ENCODE results near the gene CFLAR. TPM values are rescaled to one million over a fixed set of nuclear protein-coding genes. Genes with fewer than 3 reads are reported as not detected.

Gene CFLAR
- total RNA-seq, 1 experiment from 2014 or later = 35.6 TPM

DNA sequence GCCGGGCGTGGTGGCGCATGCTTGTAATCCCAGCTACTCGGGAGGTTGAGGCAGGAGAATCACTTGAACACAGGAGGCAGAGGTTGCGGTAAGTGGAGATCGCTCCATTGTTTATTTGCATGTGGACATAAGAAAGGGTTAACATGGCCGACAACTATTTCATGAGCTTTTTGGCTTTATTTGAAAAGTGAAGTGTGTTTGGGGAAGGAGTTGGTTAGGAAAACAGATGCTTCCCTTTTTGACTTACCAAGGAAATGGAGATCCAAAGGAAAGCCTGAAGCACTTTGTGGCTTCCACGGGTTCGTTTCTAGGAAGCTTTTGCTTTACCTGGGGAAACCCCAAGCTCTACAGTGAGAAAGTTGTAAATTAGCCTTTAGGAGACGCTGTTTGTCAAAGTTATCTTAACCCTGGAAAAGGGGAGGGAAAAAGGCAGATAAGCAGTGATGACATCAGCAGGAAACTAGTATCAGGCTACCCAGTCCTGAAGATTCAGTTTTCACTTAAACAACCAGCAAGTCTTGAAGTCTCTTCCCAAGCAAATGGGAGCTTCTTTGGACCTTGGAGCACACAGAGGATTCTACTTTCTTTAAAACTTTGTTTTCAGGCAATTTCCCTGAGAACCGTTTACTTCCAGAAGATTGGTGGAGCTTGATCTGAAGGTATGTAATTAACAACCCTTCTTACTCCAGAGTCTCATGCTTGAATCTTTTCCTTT is 66.8 kb downstream of the CFLAR start, which contains the start of gene CASP10:
Gene CASP10, plus strand, starts transcription at position 492 of the 715 bp plus-strand sequence. CDS start 2,637 bp downstream, outside the sequence.
- Histone ChIP-seq H3K4me3 (replicated peaks in 1 of 2; ENCODE audit: low read depth in 1 of 2, low read length in 2 of 2) (peak within 1 kb of the TSS; percentile 16 to 39), H3K9me3 (ENCODE audit: control insufficient read depth in 1 of 2, insufficient read depth in 1 of 2, low read depth in 1 of 2, low read length in 2 of 2) (no peaks in the 10 kb centered on the region), H4K20me1 (ENCODE audit: insufficient read depth) (no peaks in the 10 kb centered on the region), H3K36me3 (ENCODE audit: control insufficient read depth in 1 of 2, insufficient read depth in 2 of 2, low read length in 2 of 2) (no peaks in the 10 kb centered on the region), H3K4me1 (ENCODE audit: control insufficient read depth in 1 of 2, insufficient read depth in 2 of 2, low read length in 2 of 2) (peaks cover 0 to 13% of the 10 kb centered on the region in 2 experiments; a peak in 2 of 4 replicates), H3K9ac (ENCODE audit: low read length) (peak within 1 kb of the TSS; percentile 30), H2AFZ (ENCODE audit: low read depth, low read length, poor library complexity, severe bottlenecking) (peak within 1 kb of the TSS; percentile 67), H3K27ac (ENCODE audit: low read depth, low read length) (no peak within 1 kb of the TSS), H3K4me2 (ENCODE audit: low read length) (peak within 1 kb of the TSS; percentile 66), H3K9me2 (ENCODE audit: insufficient read depth) (no peaks in the 10 kb centered on the region), H3K79me2 (ENCODE audit: insufficient read depth, low read length) (no peaks in the 10 kb centered on the region), H3K27me3 (ENCODE audit: insufficient read depth, low read length) (no peaks in the 10 kb centered on the region)
- peak; percentile 85 for ATAC-seq
- RAD21 ChIA-PET (ENCODE audit: low non-redundant PET in 1 of 2, low total read pairs in 2 of 2, uncharacterized antibody in 2 of 2, unreplicated experiment in 2 of 2) = interaction anchor here (1.2 to 1.6 kb wide), 2 partner anchors 49 kb away, joined by 5 to 6 read pairs; no protein-coding TSS in a partner anchor
- intact Hi-C loops (cut with micrococcal nuclease) = loop anchor here (2.0 kb wide), 1 partner anchor 50 kb away; no protein-coding TSS in a partner anchor
- DNase-seq (ENCODE audit: low read depth, low spot score) = peak; percentile 53
- CTCF ChIA-PET = interaction anchor here (0.6 to 2.9 kb wide), 8 partner anchors 10 to 332 kb away, joined by 3 to 59 read pairs (median 4); partner anchors contain the start of gene ORC2
- no TSS peak for BruUV-seq (replicated peaks)
- POLR2A ChIA-PET = interaction anchor here (1.9 kb wide), 1 partner anchor 49 kb away, joined by 13 read pairs; no protein-coding TSS in a partner anchor
- TF ChIP-seq CBX3 (IDR thresholded peaks at IDR 0.05; ENCODE audit: low read depth) (no peak; the same call in 1 of the 2 replicates), CTCF (IDR thresholded peaks at IDR 0.05 in 2 of 3, conservative IDR thresholded peaks at IDR 0.05 in 1 of 3; ENCODE audit: borderline replicate concordance in 1 of 3, insufficient read depth in 1 of 3, low read depth in 2 of 3, low read length in 2 of 3) (peak; percentile 28 to 63 (median 51); a peak in 4 of 6 replicates), EZH2 (IDR thresholded peaks at IDR 0.05) (no peak), ZNF274 (IDR thresholded peaks at IDR 0.05; ENCODE audit: low read depth, low read length) (no peak), REST (IDR thresholded peaks at IDR 0.05; ENCODE audit: low read depth) (no peak), EGR1 (IDR thresholded peaks at IDR 0.05; ENCODE audit: low read depth) (no peak), ELF1 (IDR thresholded peaks at IDR 0.05; ENCODE audit: borderline replicate concordance, low read depth) (no peak), SP1 (IDR thresholded peaks at IDR 0.05; ENCODE audit: low read depth) (0 out of 2 replicates have a peak, but pooled peaks have one; percentile 17), POLR2AphosphoS5 (IDR thresholded peaks at IDR 0.05; ENCODE audit: low read depth, low read length) (peak; percentile 61; the same call in 1 of the 2 replicates), EZH2phosphoT487 (IDR thresholded peaks at IDR 0.05; ENCODE audit: borderline replicate concordance) (no peak), YY1 (IDR thresholded peaks at IDR 0.05; ENCODE audit: extremely low read depth, insufficient replicate concordance, low read depth, low read length) (no peak), ZBTB33 (IDR thresholded peaks at IDR 0.05; ENCODE audit: extremely low read depth, insufficient replicate concordance, low read length) (no peak), CEBPB (IDR thresholded peaks at IDR 0.05; ENCODE audit: low read depth) (no peak), SIN3A (IDR thresholded peaks at IDR 0.05; ENCODE audit: low read depth) (no peak), FOSL1 (IDR thresholded peaks at IDR 0.05; ENCODE audit: low read depth) (no peak), JUND (IDR thresholded peaks at IDR 0.05) (no peak), SRF (IDR thresholded peaks at IDR 0.05; ENCODE audit: low read depth) (no peak)
- TF ChIP-seq, protein P1, sequence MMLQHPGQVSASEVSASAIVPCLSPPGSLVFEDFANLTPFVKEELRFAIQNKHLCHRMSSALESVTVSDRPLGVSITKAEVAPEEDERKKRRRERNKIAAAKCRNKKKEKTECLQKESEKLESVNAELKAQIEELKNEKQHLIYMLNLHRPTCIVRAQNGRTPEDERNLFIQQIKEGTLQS (IDR thresholded peaks at IDR 0.05) = no peak

Measured in HCT116 (cell line).